Kidney (tissue), 14 donors: Measurements from ENCODE around the gene ABCA5. TPM values are rescaled to one million over a fixed set of nuclear protein-coding genes. Genes with fewer than 3 reads are reported as not detected.
A peak's percentile ranks its signal among the peaks of the same experiment; 100 is the strongest.

Experiments
- DNase-seq, 5 donors: peaks; one replicate each; pipeline ENCODE4 v3.0.0-alpha.2; 2013 to 2020
- FAIRE-seq: peaks from 2 replicates; lab custom pipeline; 2012; peaks lifted over from hg19 to GRCh38; lab: Jason Lieb, UNC
- H3K27ac ChIP-seq, 2 donors: one replicate each; pipeline ENCODE4 v1.7.0; 2013; ENCODE audit warnings: low read depth in 2 of 2, low read length in 2 of 2, inconsistent platforms in 1 of 2
- H3K27me3 ChIP-seq: one replicate; pipeline ENCODE4 v1.7.1; 2013; ENCODE audit warnings: low read length, inconsistent platforms; ENCODE audit not compliant: control insufficient read depth, insufficient read depth
- H3K36me3 ChIP-seq, 3 donors: one replicate each; pipeline versions ENCODE4 v1.7.0 to v1.7.1; 2013; ENCODE audit warnings: low read length in 3 of 3, control low read depth in 1 of 3, inconsistent platforms in 1 of 3; ENCODE audit not compliant: insufficient read depth in 3 of 3, control insufficient read depth in 2 of 3
- H3K4me1 ChIP-seq, 3 donors: one replicate each; pipeline versions ENCODE4 v1.7.0 to v1.7.1; 2013; ENCODE audit warnings: low read length in 3 of 3, inconsistent platforms in 1 of 3, low read depth in 1 of 3; ENCODE audit not compliant: control insufficient read depth in 2 of 3, insufficient read depth in 2 of 3
- H3K4me3 ChIP-seq, 3 donors: one replicate each; pipeline versions ENCODE4 v1.7.0 to v1.8.1; 2013; ENCODE audit warnings: low read length in 3 of 3, control low read depth in 1 of 3, inconsistent platforms in 1 of 3
- H3K9ac ChIP-seq, 3 donors: one replicate each; pipeline versions ENCODE4 v1.7.0 to v1.7.1; 2013; ENCODE audit warnings: low read length in 3 of 3, control low read depth in 1 of 3, inconsistent platforms in 1 of 3
- H3K9me3 ChIP-seq, 3 donors: one replicate each; pipeline versions ENCODE4 v1.7.0 to v1.7.1; 2013; ENCODE audit warnings: low read length in 3 of 3, control low read depth in 1 of 3, inconsistent platforms in 1 of 3; ENCODE audit not compliant: control insufficient read depth in 2 of 3, insufficient read depth in 1 of 3
- CTCF ChIP-seq: IDR thresholded peaks from 3 replicates; pipeline ENCODE4 v1.5.1; 2012; ENCODE audit warnings: mild to moderate bottlenecking, moderate library complexity, borderline replicate concordance; ENCODE audit not compliant: insufficient read depth; ENCODE audit errors: extremely low read depth
- intact Hi-C: fragments of 100-400 bp; cut with DNase I; formaldehyde crosslinking; loops from one replicate; pipeline ENCODE4 v1.11.1; 2022
- polyA plus RNA-seq: library from polyadenylated mRNA; stranded (reverse); fragments of 350-450 nt; fragmentation: Illumina TruSeq; extraction: RNeasy Lipid Tissue Mini Kit (QIAGEN cat#74804); gene quantifications from one replicate; pipeline ENCODE4 v1.2.3, GENCODE V29; 2014; ENCODE audit warnings: low read depth, low replicate concordance; ENCODE audit not compliant: insufficient read depth
- total RNA-seq: library from RNA; stranded (reverse); fragmentation: NEBNext Ultra II Directional; extraction: Animal tissue kit (Norgen Biotek cat#: 25700); gene quantifications from one replicate; pipeline ENCODE4 v1.2.1, GENCODE V29; 2021
- donor health status: control.
- donor health status: control.
- donor health status: control.
- donor health status: control.
- donor health status: control.
- donor health status: DM: yes; HTN: yes; CAD: no.
- donor health status: Normal renal cell carcinoma (clear cell type).

ABCA5 gene
- total and polyA plus RNA-seq, 2 donors from 2014 or later = 19.0 to 25.1 TPM

DNA sequence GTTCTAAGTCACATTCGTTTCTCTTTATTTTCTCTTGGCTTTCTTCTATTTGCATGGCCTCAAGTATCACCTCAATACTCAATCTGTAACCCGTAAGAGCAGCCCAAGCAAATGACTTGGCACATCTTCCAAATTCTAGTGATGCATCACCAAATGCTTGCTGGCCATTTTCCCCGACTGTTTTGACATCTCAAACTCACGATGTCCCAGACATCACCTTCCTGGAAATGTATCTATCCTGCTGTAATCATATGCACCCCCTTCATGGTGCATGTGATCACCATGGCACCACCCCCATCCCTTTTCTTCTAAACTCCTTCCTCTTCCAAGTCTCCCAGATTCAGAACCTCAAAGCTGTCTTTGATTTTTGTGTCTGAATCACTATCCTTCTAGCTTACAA lies 24.0 kb upstream of the ABCA5 start:
- Histone ChIP-seq H3K4me1 (no peaks in the 10 kb centered on the region), H3K27me3 (no peaks in the 10 kb centered on the region), H3K9ac (no peak overlapping the region), H3K9me3 (no peaks in the 10 kb centered on the region), H3K4me3 (no peak overlapping the region), H3K27ac (no peak overlapping the region), H3K36me3 (no peaks in the 10 kb centered on the region)
- no peak for TF ChIP-seq CTCF
- FAIRE-seq (no peak), DNase-seq (no peak)
- intact Hi-C loops = no loop called here

DNA sequence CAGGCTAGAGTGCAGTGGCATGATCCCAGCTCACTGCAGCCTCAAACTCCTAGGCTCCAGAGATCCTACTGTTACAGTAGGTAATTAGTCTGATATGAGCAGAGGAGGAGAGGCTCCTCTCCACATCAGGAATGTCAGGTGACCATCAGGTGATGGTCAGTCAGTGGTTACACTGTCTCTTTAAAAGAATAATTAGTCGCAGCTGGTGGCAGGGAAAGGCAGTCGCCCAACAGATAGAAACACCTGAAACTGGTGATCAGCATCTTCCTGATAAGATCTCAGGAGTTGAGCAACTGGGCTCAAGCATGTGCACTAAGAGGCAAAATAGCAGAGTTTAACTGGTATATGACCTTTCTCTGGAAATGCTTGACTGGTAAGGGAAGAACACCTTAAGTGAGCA lies 21.5 kb upstream of the ABCA5 start:
- H3K4me1 ChIP-seq = no peaks in the 10 kb centered on the region
- intact Hi-C loops = no loop called here
- H3K9me3 ChIP-seq = no peaks in the 10 kb centered on the region
- no peak for TF ChIP-seq CTCF
- DNase-seq = no peak
- no peaks in the 10 kb centered on the region for H3K27me3 ChIP-seq
- no peak overlapping the region for H3K9ac ChIP-seq
- no peak for FAIRE-seq
- H3K36me3 ChIP-seq = no peaks in the 10 kb centered on the region
- no peak overlapping the region for H3K4me3 ChIP-seq
- no peak overlapping the region for H3K27ac ChIP-seq

DNA sequence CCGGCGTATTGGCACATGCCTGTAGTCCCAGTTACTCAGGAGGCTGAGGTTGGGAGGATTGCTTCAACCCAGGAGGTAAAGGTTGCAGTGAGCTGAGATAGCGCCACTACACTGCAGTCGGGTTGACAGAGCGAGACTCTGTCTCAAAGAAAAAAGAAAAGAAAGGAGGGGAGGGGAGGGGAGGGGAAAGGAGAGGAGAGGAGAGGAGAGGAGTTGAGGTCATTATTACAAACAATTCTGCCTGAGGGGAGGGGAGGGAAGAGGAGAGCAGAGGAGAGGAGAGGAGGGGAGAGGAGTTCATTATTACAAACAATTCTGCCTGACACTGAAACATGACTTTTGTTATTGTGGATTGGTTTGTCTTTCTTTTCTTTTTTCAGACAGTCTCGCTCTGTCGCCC lies 19.8 kb upstream of the ABCA5 start:
- DNase-seq = peak in 3 of 5 donors; percentile 35 to 61 (median 59)
- intact Hi-C loops = no loop called here
- no peak for TF ChIP-seq CTCF
- Histone ChIP-seq H3K4me1 (no peaks in the 10 kb centered on the region), H3K9ac (no peak overlapping the region), H3K27ac (no peak overlapping the region), H3K27me3 (no peaks in the 10 kb centered on the region), H3K36me3 (no peaks in the 10 kb centered on the region), H3K9me3 (no peaks in the 10 kb centered on the region), H3K4me3 (no peak overlapping the region)
- no peak for FAIRE-seq

- TF ChIP-seq CTCF = no peak
- Histone ChIP-seq H3K36me3 (no peaks in the 10 kb centered on the region), H3K9ac (no peak overlapping the region), H3K9me3 (no peaks in the 10 kb centered on the region), H3K4me1 (no peaks in the 10 kb centered on the region), H3K27ac (peak overlapping the region in 1 of 2 donors; percentile 23), H3K4me3 (no peak overlapping the region), H3K27me3 (no peaks in the 10 kb centered on the region)
- intact Hi-C loops = no loop called here
- no peak for DNase-seq
- FAIRE-seq = no peak
These were observed 18.0 kb upstream of the ABCA5 start for GRCh38 chr17:69344939-69345338.
